KMS-11 (cell line): ENCODE results near the gene HNF4A.

Source experiments
- H2AFZ ChIP-seq: fragments of 200-600 bp; sonication (generic); 2 replicates; pipeline ENCODE4 v1.6.1; 2016; ENCODE audit warnings: antibody characterized with exemption, mixed run types, low read depth
- H3K27ac ChIP-seq: fragments of 200-600 bp; sonication (generic); 2 replicates; pipeline ENCODE4 v1.6.1; 2016; ENCODE audit warnings: mild to moderate bottlenecking, mixed run types
- H3K27me3 ChIP-seq: fragments of 200-600 bp; sonication (generic); 2 replicates; pipeline ENCODE4 v1.6.1; 2017; ENCODE audit warnings: mild to moderate bottlenecking, low read depth, mixed run types, moderate library complexity; ENCODE audit not compliant: insufficient read depth
- H3K36me3 ChIP-seq: fragments of 200-600 bp; sonication (generic); 2 replicates; pipeline ENCODE4 v1.6.1; 2017; ENCODE audit warnings: mild to moderate bottlenecking, mixed run types; ENCODE audit not compliant: insufficient read depth
- H3K4me1 ChIP-seq: fragments of 200-600 bp; sonication (generic); 2 replicates; pipeline ENCODE4 v1.6.1; 2016; ENCODE audit warnings: mild to moderate bottlenecking, low read depth, mixed run types; ENCODE audit not compliant: poor library complexity, severe bottlenecking
- H3K4me2 ChIP-seq: fragments of 200-600 bp; sonication (generic); 2 replicates; pipeline ENCODE4 v1.7.0; 2016; ENCODE audit warnings: mild to moderate bottlenecking, mixed run types
- H3K4me3 ChIP-seq: fragments of 200-600 bp; sonication (generic); IDR thresholded peaks from 2 replicates; pipeline ENCODE4 v1.6.1; 2017; ENCODE audit warnings: low read depth, low read length, mixed read lengths; ENCODE audit not compliant: insufficient read depth
- H3K79me2 ChIP-seq: fragments of 200-600 bp; sonication (generic); 2 replicates; pipeline ENCODE4 v1.6.1; 2016; ENCODE audit warnings: low read depth, mixed run types; ENCODE audit not compliant: insufficient read depth
- H3K9ac ChIP-seq: fragments of 200-600 bp; sonication (generic); 2 replicates; pipeline ENCODE4 v1.6.1; 2016; ENCODE audit warnings: mild to moderate bottlenecking, mixed run types
- H4K20me1 ChIP-seq: fragments of 200-600 bp; sonication (generic); 2 replicates; pipeline ENCODE4 v1.6.1; 2016; ENCODE audit warnings: mild to moderate bottlenecking, mixed run types; ENCODE audit not compliant: insufficient read depth
- TF ChIP-seq, protein P1 (sequence below): fragments of 200-600 bp; sonication (generic); conservative IDR thresholded peaks from 2 replicates; pipeline ENCODE4 v1.6.1; 2017; ENCODE audit warnings: low read depth, mild to moderate bottlenecking, antibody characterized with exemption, low read length, moderate library complexity, mixed read lengths

The HNF4A gene

DNA sequence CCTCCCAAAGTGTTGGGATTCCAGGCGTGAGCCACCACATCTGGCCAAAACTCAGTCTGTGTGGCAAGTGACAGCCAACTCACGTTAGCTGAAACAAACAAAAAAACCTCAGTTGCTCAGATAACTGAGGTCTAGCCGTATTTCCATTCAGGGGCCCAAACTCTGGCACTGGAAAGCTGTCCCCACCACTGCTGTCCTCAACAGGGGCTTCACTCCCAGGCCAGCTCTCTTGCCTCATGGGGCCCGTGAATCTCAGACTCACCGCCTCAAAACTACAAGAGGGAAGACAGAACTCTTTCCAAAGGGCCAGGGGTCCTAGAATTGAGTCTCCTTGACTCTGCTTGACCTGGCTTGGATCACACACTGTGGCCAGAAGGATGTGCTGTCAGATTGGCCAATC is 127.6 kb downstream of the HNF4A start:
- H2AFZ ChIP-seq: no peak overlapping the region
- no peaks in the 10 kb centered on the region for H4K20me1 ChIP-seq
- no peak overlapping the region for H3K4me3 ChIP-seq
- peaks cover 1% of the 10 kb centered on the region for H3K4me1 ChIP-seq
- no peaks in the 10 kb centered on the region for H3K36me3 ChIP-seq
- H3K4me2 ChIP-seq: no peak overlapping the region
- no peaks in the 10 kb centered on the region for H3K79me2 ChIP-seq
- H3K9ac ChIP-seq: no peak overlapping the region
- H3K27ac ChIP-seq: no peak overlapping the region
- TF ChIP-seq, protein P1, sequence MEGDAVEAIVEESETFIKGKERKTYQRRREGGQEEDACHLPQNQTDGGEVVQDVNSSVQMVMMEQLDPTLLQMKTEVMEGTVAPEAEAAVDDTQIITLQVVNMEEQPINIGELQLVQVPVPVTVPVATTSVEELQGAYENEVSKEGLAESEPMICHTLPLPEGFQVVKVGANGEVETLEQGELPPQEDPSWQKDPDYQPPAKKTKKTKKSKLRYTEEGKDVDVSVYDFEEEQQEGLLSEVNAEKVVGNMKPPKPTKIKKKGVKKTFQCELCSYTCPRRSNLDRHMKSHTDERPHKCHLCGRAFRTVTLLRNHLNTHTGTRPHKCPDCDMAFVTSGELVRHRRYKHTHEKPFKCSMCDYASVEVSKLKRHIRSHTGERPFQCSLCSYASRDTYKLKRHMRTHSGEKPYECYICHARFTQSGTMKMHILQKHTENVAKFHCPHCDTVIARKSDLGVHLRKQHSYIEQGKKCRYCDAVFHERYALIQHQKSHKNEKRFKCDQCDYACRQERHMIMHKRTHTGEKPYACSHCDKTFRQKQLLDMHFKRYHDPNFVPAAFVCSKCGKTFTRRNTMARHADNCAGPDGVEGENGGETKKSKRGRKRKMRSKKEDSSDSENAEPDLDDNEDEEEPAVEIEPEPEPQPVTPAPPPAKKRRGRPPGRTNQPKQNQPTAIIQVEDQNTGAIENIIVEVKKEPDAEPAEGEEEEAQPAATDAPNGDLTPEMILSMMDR: no peak
- H3K27me3 ChIP-seq: no peaks in the 10 kb centered on the region
